Activated CD4-positive, alpha-beta T cell treated with anti-CD3 and anti-CD28 coated beads for 1 hour (primary cell): ENCODE measurements around the gene ANKRD23.
"Not testable (repeated sequence)": the region's sequence is repeated elsewhere in the genome, so short reads cannot be mapped to it uniquely, and the experiment has no call there.

Experiments used
- DNase-seq: peaks from one replicate; pipeline ENCODE4 v3.0.0-alpha.2; 2020

ANKRD23 gene

GRCh38 chr2:96843538-96844268 lies at the start of gene ANKRD23:
Gene ANKRD23, minus strand, starts transcription at chr2:96844021. Its CDS starts 29 bp downstream, at chr2:96843992.
- DNase-seq = no peak

GRCh38 chr2:96891591-96892333 lies 47.9 kb upstream of the ANKRD23 start:
- DNase-seq = no peak

GRCh38 chr2:96890726-96891385 lies 47.0 kb upstream of the ANKRD23 start:
- no peak for DNase-seq

- DNase-seq = no peak
Observed at GRCh38 chr2:96890252-96890651, 46.4 kb upstream of the ANKRD23 start.

GRCh38 chr2:96889502-96889901 lies 45.7 kb upstream of the ANKRD23 start:
- DNase-seq = not testable (repeated sequence)

GRCh38 chr2:96888072-96889011 lies 44.5 kb upstream of the ANKRD23 start:
- DNase-seq = no peak

- DNase-seq = no peak
Observed at GRCh38 chr2:96887493-96888012, 43.7 kb upstream of the ANKRD23 start.

GRCh38 chr2:96885432-96886347 lies 41.9 kb upstream of the ANKRD23 start:
- no peak for DNase-seq

- DNase-seq = no peak
Observed at GRCh38 chr2:96884299-96885094, 40.7 kb upstream of the ANKRD23 start.

GRCh38 chr2:96883306-96883705 lies 39.5 kb upstream of the ANKRD23 start:
- no peak for DNase-seq

GRCh38 chr2:96882906-96883305 lies 39.1 kb upstream of the ANKRD23 start:
- DNase-seq = no peak

- DNase-seq = no peak
Observed at GRCh38 chr2:96882230-96882629, 38.4 kb upstream of the ANKRD23 start.

- no peak for DNase-seq
Observed at GRCh38 chr2:96881349-96882195, 37.8 kb upstream of the ANKRD23 start.

- DNase-seq = no peak
Observed at GRCh38 chr2:96880891-96881273, 37.1 kb upstream of the ANKRD23 start.

GRCh38 chr2:96879545-96880040 lies 35.8 kb upstream of the ANKRD23 start:
- DNase-seq = no peak

- DNase-seq = no peak
Observed at GRCh38 chr2:96878796-96879544, 35.1 kb upstream of the ANKRD23 start.

- no peak for DNase-seq
Observed at GRCh38 chr2:96878171-96878570, 34.4 kb upstream of the ANKRD23 start.

- no peak for DNase-seq
Observed at GRCh38 chr2:96877631-96878092, 33.8 kb upstream of the ANKRD23 start.
